Endothelial cell of umbilical vein (primary cell): ENCODE data around the gene PREP. TPM values are rescaled to one million over a fixed set of nuclear protein-coding genes. Genes with fewer than 3 reads are reported as not detected.

Experiments
- BruUV-seq: library from RNA; stranded (reverse); fragments of 400-500 nt; replicated peaks from 2 replicates; lab custom pipeline; 2021; lab: Mats Ljungman, UMichigan
- CTCF ChIA-PET: fragments of 300-600, 350-600 bp; sonication (Branson Sonifier 250); formaldehyde crosslinking; loops from one replicate; lab custom pipeline; 2021; ENCODE audit warnings: antibody characterized with exemption, inconsistent platforms; lab: Charles Lee
- POLR2A ChIA-PET: fragments of 300-600, 350-600 bp; sonication (Branson Sonifier 250); formaldehyde crosslinking; loops from one replicate; lab custom pipeline; 2021; ENCODE audit warnings: antibody characterized with exemption, inconsistent platforms; lab: Charles Lee
- DNase-seq: peaks from one replicate; pipeline ENCODE4 v3.0.0-alpha.2; 2011; ENCODE audit warnings: low read depth, low spot score
- FAIRE-seq: peaks from 2 replicates; lab custom pipeline; 2011; peaks lifted over from hg19 to GRCh38; lab: Jason Lieb, UNC
- H2AFZ ChIP-seq: 2 replicates; pipeline ENCODE4 v1.6.0; 2012; ENCODE audit warnings: low read depth, low read length, control low read depth, inconsistent platforms
- H3K27ac ChIP-seq: 2 replicates; pipeline ENCODE4 v1.5.1; 2011; ENCODE audit warnings: low read depth, mild to moderate bottlenecking, control low read depth, low read length, moderate library complexity; ENCODE audit not compliant: insufficient read depth
- H3K27me3 ChIP-seq, 2 experiments: 2 replicates each; pipeline versions ENCODE4 v1.6.0 to v1.6.1; 2011; ENCODE audit warnings: low read length in 2 of 2, mixed read lengths in 1 of 2; ENCODE audit not compliant: control insufficient read depth in 2 of 2, insufficient read depth in 2 of 2
- H3K36me3 ChIP-seq, 2 experiments: 2 replicates in 1 of 2; 3 replicates in 1 of 2; pipeline ENCODE4 v1.5.1; 2011; ENCODE audit warnings: low read length in 2 of 2, mild to moderate bottlenecking in 1 of 2, moderate library complexity in 1 of 2; ENCODE audit not compliant: control insufficient read depth in 2 of 2, insufficient read depth in 2 of 2; ENCODE audit errors: extremely low read depth in 1 of 2
- H3K4me1 ChIP-seq: 3 replicates; pipeline ENCODE4 v1.5.1; 2011; ENCODE audit warnings: mild to moderate bottlenecking, low read length; ENCODE audit not compliant: control insufficient read depth, insufficient read depth; ENCODE audit errors: extremely low read depth
- H3K4me2 ChIP-seq: 2 replicates; pipeline ENCODE4 v1.6.1; 2011; ENCODE audit warnings: low read length, control low read depth, mixed read lengths; ENCODE audit not compliant: insufficient read depth
- H3K4me3 ChIP-seq, 3 experiments: fragments of 200-600 bp in 1 of 3; sonication (generic), shearing (Covaris generic) in 1 of 3; replicated peaks in 1 of 3; 2 replicates each; pipeline ENCODE4 v1.5.1; 2011 to 2016; ENCODE audit warnings: control low read depth in 3 of 3, low read length in 3 of 3, mild to moderate bottlenecking in 2 of 3, inconsistent platforms in 1 of 3, low read depth in 1 of 3, moderate library complexity in 1 of 3; ENCODE audit not compliant: insufficient read depth in 1 of 3
- H3K79me2 ChIP-seq: 2 replicates; pipeline ENCODE4 v1.6.0; 2012; ENCODE audit warnings: low read length, inconsistent platforms; ENCODE audit not compliant: control insufficient read depth, insufficient read depth
- H3K9ac ChIP-seq: replicated peaks from 2 replicates; pipeline ENCODE3; 2011; ENCODE audit warnings: low read length, control low read depth; ENCODE audit not compliant: insufficient read depth; ENCODE audit errors: extremely low read depth
- H3K9me1 ChIP-seq: replicated peaks from 3 replicates; pipeline ENCODE4 v1.6.0; 2011; ENCODE audit warnings: mild to moderate bottlenecking, low read length; ENCODE audit not compliant: control insufficient read depth, insufficient read depth; ENCODE audit errors: extremely low read depth
- H3K9me3 ChIP-seq: replicated peaks from 2 replicates; pipeline ENCODE4 v1.5.1; 2012; ENCODE audit warnings: low read length, inconsistent platforms; ENCODE audit not compliant: control insufficient read depth, insufficient read depth
- H4K20me1 ChIP-seq: replicated peaks from 2 replicates; pipeline ENCODE3; 2011; ENCODE audit warnings: mild to moderate bottlenecking, low read length; ENCODE audit not compliant: control insufficient read depth, insufficient read depth; ENCODE audit errors: extremely low read depth
- CTCF ChIP-seq, 2 donors: IDR thresholded peaks; 1 replicate in 1 of 2; 2 replicates in 1 of 2; pipeline ENCODE4 v1.5.1; 2011; ENCODE audit warnings: low read length in 2 of 2, mild to moderate bottlenecking in 2 of 2, moderate library complexity in 2 of 2, control low read depth in 1 of 2, inconsistent platforms in 1 of 2, low read depth in 1 of 2; ENCODE audit not compliant: insufficient read depth in 1 of 2; ENCODE audit errors: extremely low read depth in 1 of 2
- EZH2 ChIP-seq: IDR thresholded peaks from 2 replicates; pipeline ENCODE4 v1.6.1; 2012; ENCODE audit warnings: borderline replicate concordance, low read depth, mild to moderate bottlenecking, moderate library complexity, low read length, inconsistent platforms; ENCODE audit not compliant: severe bottlenecking
- FOS ChIP-seq: IDR thresholded peaks from 2 replicates; pipeline ENCODE4 v1.6.1; 2011; ENCODE audit warnings: mild to moderate bottlenecking, low read length, moderate library complexity, borderline replicate concordance; ENCODE audit not compliant: insufficient read depth
- GATA2 ChIP-seq: IDR thresholded peaks from 2 replicates; pipeline ENCODE4 v1.7.0; 2011; ENCODE audit warnings: low read depth, mild to moderate bottlenecking, moderate library complexity, mixed read lengths, low read length; ENCODE audit not compliant: insufficient read length, insufficient read depth
- JUN ChIP-seq: IDR thresholded peaks from 2 replicates; pipeline ENCODE4 v1.6.1; 2011; ENCODE audit warnings: borderline replicate concordance, low read depth; ENCODE audit not compliant: insufficient read length, insufficient read depth
- MAX ChIP-seq: IDR thresholded peaks from 2 replicates; pipeline ENCODE4 v1.6.1; 2011; ENCODE audit not compliant: insufficient read depth, insufficient read length
- MYC ChIP-seq: IDR thresholded peaks from one replicate; pipeline ENCODE4 v1.6.1; 2011; ENCODE audit warnings: mild to moderate bottlenecking, low read depth, low read length
- POLR2A ChIP-seq: IDR thresholded peaks from 2 replicates; pipeline ENCODE4 v1.6.1; 2012; ENCODE audit warnings: low read depth, mild to moderate bottlenecking, control low read depth, low read length
- POLR2AphosphoS5 ChIP-seq: IDR thresholded peaks from 2 replicates; pipeline ENCODE4 v1.6.1; 2012; ENCODE audit warnings: low read depth, mild to moderate bottlenecking, control low read depth, low read length, moderate library complexity; ENCODE audit not compliant: insufficient read depth
- dilution Hi-C: fragments of 300-500 bp; cut with MboI; formaldehyde crosslinking; loops from one replicate; pipeline ENCODE4 v1.15.0; 2019; ENCODE audit warnings: low sequenced_read_pairs; ENCODE audit not compliant: extremely low pct_ligation_motif_present
- intact Hi-C: fragments of 100-400 bp; cut with micrococcal nuclease; formaldehyde crosslinking; loops from one replicate; pipeline ENCODE4 v1.10.0; 2022
- polyA plus RNA-seq, 4 experiments: library from polyadenylated mRNA; depleted of rRNA in 3 of 4; stranded (reverse) in 3 of 4; unstranded in 1 of 4; fragments of >200 nt; gene quantifications; 2 replicates each; pipeline versions ENCODE4 v1.2.1 to v1.2.3, GENCODE V29; 2011 to 2012; ENCODE audit warnings: missing spikeins in 1 of 4
- total RNA-seq: library from RNA; stranded (reverse); gene quantifications from 2 replicates; pipeline ENCODE4 v1.2.3, GENCODE V29; 2021

PREP gene
- total and polyA plus RNA-seq, 2 donors (not counting 3 experiments of a cell fraction or from before 2014, with no cell fraction given): 17.2 to 37.7 TPM

- no peaks in the 10 kb centered on the region for H3K9me1 ChIP-seq
- POLR2A ChIA-PET: no interaction called here
- H3K27ac ChIP-seq: no peak overlapping the region
- H3K4me1 ChIP-seq: no peaks in the 10 kb centered on the region
- CTCF ChIA-PET: interaction anchor here (1.1 kb wide), 1 partner anchor 9 kb away, joined by 3 read pairs; no protein-coding TSS in a partner anchor
- H3K79me2 ChIP-seq: no peaks in the 10 kb centered on the region
- no peak overlapping the region for H3K9ac ChIP-seq
- H4K20me1 ChIP-seq: no peaks in the 10 kb centered on the region
- no peaks in the 10 kb centered on the region for H3K27me3 ChIP-seq
- H2AFZ ChIP-seq: no peak overlapping the region
- no TSS peak for BruUV-seq
- DNase-seq: no peak
- no peak overlapping the region for H3K4me3 ChIP-seq
- no peaks in the 10 kb centered on the region for H3K9me3 ChIP-seq
- no peak overlapping the region for H3K4me2 ChIP-seq
- no peak for FAIRE-seq
- TF ChIP-seq GATA2: no peak
- TF ChIP-seq CTCF (IDR thresholded peaks at IDR 0.05; ENCODE audit: extremely low read depth in 1 of 2, insufficient read depth in 1 of 2, low read depth in 1 of 2, low read length in 2 of 2): no peak
- TF ChIP-seq EZH2: no peak
- no peak for TF ChIP-seq FOS
- no peak for TF ChIP-seq MAX
- TF ChIP-seq POLR2A: no peak
- no peak for TF ChIP-seq JUN
- no peak for TF ChIP-seq POLR2AphosphoS5
- no peak for TF ChIP-seq MYC
- peaks cover 0 to 8% of the 10 kb centered on the region in 2 experiments for H3K36me3 ChIP-seq
- intact Hi-C loops: no loop called here
- dilution Hi-C loops: no loop called here
These were observed 78.4 kb downstream of the PREP start for GRCh38 chr6:105324386-105324950.
